ENCODE results near the gene COX17.
"Not testable (repeated sequence)": the region's sequence is repeated elsewhere in the genome, so short reads cannot be mapped to it uniquely, and the experiment has no call there.

COX17 gene

DNA sequence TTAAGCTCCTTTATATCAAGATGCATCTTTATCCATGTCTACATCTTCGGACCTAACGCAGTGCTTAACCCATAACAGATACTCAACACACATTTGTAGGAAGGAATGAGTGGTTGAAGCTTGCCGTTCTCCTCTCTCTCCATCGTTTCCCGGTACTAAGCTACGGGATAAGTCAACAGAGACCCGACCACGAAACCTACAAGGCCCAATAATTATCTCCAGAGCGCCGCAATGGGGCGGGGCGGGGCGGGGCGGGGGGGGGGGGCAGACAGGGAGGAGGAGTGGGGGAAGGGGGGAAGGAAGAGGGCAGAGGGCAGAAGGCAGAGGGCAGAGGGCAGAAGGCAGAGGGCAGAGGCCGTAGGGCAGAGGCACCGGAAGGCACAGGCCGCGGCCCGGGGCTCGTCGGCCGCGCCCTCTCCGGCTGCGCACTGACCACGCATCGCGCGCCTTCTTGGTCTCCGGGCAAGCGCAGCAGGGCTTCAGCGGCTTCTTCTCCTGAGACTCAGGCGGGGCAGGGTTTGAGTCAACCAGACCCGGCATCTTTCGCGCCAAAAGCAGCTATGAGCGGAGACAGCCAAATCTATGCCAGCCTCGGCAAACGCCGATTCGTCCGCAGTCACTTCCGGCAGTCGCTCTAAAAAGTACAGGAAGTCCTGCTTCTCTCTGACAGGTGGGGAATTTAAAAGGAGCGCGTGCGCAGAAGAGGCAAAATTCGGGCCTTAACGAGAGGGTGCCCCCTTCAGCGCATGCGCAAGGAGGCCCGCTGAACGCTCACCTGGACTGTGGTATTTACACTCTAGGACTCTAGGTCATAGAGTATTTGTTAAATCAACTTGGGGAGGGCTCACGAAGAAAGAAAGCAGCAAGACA lies at the start of gene COX17:
TSS of gene COX17 (minus strand) at position 636 of the 870 bp plus-strand sequence. CDS start at position 540, 96 bp downstream.
- peak; percentile 97 for DNase-seq (ENCODE audit: low spot score)

DNA sequence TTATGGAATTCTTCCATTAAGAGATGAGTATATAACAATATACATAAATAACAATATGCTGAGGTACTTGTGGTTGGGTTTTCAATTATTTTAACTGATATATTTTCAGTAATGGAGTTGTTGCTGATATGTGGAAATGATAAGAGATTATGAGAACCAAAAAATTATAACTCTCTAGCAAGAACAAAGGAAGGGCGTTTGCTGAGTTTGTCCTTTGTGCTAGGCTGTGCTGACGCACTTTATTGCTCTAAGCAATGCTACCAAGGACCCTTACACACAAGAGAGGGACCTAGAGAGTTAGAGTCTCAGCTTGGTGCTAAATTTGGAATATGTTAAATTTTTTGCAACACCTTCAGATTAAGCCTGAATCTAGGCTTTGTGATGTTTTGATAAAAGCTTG lies 49.7 kb upstream of the COX17 start:
- no peak for DNase-seq (ENCODE audit: low spot score)

DNA sequence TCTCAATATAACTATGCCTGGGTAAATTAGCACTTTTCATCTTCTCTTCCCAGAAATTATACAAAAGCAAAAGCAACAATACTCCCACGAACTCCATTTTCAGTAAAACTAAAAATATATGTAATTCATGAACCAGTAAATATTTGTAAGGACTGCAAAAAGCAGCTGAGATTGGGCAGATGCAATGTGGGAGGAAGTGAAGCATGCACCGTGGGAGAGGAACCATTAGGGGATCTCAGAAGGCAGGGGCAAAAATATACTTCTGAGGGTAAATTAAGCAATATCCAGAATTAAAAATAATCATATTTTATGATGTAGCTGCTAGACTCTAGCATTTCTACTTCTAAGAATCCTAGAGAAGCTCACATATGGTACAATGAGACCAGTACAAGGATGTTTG lies 45.8 kb upstream of the COX17 start:
- DNase-seq (ENCODE audit: low spot score): no peak

DNA sequence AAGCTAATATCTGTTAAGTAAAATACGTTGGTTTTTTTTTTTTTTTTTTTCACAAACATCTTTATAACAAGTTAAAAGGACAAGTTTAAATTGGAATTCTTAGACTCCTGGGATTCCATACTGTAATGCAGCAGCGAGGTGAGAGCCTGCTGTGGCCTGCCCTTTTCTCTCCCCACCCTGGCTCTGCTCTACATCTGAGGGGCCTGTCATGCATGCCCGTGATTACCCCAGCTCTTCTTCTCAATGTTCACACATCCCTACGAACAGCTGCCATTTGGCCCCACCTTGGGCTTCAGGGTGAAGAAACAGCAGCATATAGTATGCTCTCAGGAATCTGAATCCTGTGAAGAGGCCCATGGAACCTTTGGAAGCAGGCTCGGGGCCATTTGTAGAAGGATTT lies 40.3 kb upstream of the COX17 start:
- DNase-seq (ENCODE audit: low spot score): no peak

GRCh38 chr3:119716998-119717397 lies 39.8 kb upstream of the COX17 start:
- no peak for DNase-seq (ENCODE audit: low spot score)

DNA sequence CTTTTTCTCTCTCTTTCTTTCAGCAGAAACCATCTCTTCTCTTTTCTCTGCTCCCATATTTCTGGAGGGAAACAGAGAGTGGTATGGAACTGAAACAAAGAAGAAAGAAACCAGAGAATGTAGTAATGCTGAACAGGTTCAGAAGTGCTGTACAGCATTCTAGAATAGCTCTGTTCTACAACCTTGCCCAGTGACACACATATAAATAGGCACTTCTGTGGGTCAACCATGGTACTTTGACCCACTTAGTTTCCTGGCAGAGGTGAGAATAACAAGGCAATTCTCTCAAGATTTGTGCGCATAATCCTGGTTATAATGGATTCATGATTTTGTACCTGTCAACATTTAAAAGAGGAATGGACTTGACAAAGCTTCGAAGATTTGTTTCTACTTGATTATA lies 37.9 kb upstream of the COX17 start:
- no peak for DNase-seq (ENCODE audit: low spot score)

- DNase-seq (ENCODE audit: low spot score): no peak
Observed at GRCh38 chr3:119703820-119704531, 26.8 kb upstream of the COX17 start.

GRCh38 chr3:119702530-119703527 lies 25.6 kb upstream of the COX17 start, which contains the start of gene CFAP91:
CFAP91 (plus strand) TSS chr3:119703022; CDS start chr3:119703099, 77 bp downstream.
- no peak for DNase-seq (ENCODE audit: low spot score)

DNA sequence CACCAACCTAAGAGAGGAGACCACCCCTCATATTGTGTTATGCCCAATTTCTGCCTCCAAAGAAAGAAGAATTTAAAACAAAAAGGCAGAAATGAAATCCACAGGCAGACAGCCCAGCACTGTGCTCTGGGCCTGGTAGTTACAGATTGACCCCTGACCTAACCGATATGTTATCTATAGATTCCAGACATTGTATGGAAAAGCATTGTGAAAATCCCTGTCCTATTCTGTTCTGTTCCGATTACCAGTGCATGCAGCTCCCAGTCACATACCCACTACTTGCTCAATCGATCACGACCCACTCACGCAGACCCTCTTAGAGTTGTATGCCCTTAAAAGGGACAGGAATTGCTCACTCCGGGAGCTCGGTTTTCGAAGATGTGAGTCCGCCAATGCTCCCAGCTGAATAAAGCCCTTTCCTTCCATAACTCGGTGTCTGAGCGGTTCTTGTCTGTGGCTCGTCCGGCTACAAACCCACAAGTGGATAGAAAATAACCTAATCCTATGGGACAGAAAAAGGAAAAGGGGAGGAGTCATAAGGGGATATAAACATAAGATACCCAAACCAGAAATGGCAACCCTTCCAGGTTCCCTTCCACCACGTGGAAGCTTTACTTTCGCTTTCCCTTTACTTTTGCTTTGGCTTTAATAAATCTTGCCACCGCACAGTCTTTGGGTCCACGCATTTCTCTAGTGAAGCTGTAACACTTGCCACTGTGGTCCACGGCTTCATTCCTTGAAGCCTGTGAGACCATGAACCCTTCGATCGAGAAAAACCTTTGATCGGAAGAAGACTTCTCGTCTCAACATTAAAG lies 23.9 kb upstream of the COX17 start:
- DNase-seq (ENCODE audit: low spot score): no peak

- DNase-seq (ENCODE audit: low spot score): peak; percentile 20
Observed at GRCh38 chr3:119700269-119700919, 23.2 kb upstream of the COX17 start.

GRCh38 chr3:119697394-119697793 lies 20.2 kb upstream of the COX17 start:
- DNase-seq (ENCODE audit: low spot score): no peak

DNA sequence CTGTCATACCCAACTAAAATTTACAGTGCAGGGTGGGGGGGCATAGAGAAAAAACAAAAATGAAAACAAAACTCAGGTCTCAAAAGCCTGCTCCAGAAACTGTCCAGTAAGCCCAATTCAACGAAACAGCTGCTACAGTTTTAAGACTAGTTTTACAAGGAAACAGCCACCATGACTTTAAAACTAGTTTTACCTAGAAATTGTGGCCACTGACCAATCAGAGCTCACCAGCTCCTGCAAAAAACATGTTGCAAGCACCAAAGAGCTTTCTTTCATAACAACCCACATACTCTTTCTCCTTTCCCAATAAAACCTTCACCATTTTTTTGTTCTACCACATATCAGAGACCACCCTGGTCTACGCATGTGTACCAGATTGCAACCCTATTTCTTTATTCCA lies 18.3 kb upstream of the COX17 start:
- DNase-seq (ENCODE audit: low spot score): no peak

DNA sequence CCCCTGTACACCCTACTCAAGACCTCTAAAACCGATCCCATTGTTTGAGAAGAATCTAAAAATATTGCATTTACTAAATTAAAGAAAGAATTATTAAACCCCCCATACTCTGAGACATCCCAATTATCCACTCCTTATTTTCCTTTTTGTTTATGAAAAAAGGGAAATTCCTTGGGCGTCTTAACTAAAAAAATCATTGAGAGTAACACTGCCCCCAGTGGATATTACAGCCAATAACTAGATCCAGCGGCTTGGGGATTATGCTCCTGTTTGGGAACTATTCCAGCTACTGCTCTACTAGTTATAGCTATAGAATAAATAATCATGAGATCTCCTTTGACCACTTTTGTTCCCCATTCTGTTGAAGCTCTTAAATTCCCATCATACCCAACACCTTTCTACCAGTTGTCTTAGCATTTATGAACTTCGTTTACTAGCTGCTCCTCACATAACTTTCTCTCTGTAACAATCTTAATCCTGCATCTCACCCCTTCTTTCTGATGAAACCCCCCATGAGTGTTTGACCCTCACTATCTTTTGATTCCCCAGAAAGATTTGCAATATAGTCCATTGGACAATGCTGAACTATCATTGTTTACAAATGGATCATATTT lies 12.9 kb upstream of the COX17 start:
- DNase-seq (ENCODE audit: low spot score): peak; percentile 14

DNA sequence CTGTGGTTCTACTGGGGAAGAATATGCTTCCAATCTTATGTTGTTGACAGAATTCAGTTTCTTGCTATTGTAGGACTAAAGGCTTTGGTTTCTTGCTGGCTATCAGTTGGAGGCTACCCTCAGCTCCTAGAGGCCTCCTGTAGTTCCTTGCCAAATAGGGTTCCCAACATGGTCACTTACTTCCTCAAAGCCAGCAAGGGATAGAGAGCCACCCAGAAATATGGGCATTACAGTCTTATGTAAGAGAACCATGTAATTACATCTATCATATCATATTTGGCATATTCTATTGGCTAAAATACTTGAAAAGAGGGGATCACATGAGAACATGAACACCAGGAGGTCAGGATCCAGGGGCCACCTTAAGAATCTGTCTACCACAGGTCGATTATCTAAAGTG lies 6.2 kb upstream of the COX17 start:
- no peak for DNase-seq (ENCODE audit: low spot score)

- DNase-seq (ENCODE audit: low spot score): peak; percentile 52
Observed at GRCh38 chr3:119681279-119681678, 4.1 kb upstream of the COX17 start.

- DNase-seq (ENCODE audit: low spot score): no peak
Observed at GRCh38 chr3:119679874-119680273, 2.7 kb upstream of the COX17 start.

DNA sequence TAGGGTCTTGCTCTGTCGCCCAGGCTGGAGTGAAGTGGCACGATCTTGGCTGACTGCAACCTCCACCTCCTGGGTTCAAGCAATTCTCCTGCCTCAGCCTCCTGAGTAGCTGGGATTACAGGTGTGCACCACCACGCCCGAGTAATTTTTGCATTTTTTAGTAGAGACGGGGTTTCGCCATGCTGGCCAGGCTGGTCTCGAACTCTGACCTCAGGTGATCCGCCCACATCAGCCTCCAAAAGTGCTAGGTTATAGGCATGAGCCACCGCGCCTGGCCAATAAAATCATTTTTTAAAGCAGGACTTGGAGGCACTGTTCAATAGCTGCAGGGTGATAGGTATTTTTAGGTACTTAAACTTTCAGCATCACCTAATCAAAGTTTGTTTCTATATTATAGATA lies 1.0 kb upstream of the COX17 start:
- not testable (repeated sequence) for DNase-seq (ENCODE audit: low spot score)

DNA sequence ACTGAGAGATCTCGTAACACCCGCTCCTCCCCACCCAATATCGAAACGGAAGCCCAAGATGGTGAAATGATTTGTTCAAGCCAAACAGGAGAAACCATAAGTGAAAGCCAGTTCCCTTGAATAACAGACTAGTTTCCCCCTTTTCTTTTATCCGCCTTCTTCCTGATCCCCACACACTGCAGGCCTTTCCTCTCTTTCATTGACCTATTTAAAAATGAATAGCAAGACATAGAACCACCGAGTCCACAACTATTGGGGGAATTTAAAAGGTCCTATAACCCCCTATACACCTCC lies 382 bp upstream of the COX17 start:
- no peak for DNase-seq (ENCODE audit: low spot score)

GRCh38 chr3:119676020-119676419 lies 1.2 kb downstream of the COX17 start:
- no peak for DNase-seq (ENCODE audit: low spot score)

DNA sequence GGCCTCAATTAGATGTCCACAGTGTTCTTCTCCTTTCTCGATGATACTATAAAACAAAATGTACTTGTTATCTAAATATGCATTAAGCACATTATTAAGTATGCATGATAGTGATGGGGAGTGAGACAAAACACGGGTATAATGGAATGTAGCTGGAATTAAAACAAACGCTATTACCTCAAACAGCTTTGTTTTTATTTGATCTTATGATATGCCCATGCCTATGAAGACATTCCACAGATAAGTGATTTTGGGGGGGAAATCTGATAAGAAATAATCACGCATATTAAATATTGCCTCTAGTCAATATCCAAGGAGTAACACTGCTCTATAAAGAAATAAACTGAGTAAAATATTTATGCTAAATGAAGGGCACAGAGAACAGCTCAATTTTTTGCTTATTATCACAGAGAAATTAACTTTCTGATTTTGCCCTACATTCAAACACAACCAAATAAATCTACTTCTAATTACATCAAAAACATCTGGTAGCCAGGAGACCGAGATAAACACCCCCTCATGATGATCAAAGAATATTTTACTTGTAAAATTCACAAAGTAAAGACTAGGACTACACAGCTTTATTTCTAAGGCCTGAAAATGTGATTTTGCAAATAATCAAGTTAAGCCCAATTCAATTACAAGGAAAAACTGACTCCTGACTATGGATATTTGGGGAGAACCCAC lies 1.9 kb downstream of the COX17 start:
- DNase-seq (ENCODE audit: low spot score): no peak
